NCI-H2196 treated with DMSO at 0.1 percent for 48 hours (cell line): ENCODE data around the gene TRIM74.
"Not testable (repeated sequence)": the region's sequence is repeated elsewhere in the genome, so short reads cannot be mapped to it uniquely, and the experiment has no call there.

Experiments
- DNase-seq: peaks from one replicate; lab custom pipeline; 2025; ENCODE audit not compliant: unreplicated experiment; lab: John Stamatoyannopoulos, UW

TRIM74 gene

DNA sequence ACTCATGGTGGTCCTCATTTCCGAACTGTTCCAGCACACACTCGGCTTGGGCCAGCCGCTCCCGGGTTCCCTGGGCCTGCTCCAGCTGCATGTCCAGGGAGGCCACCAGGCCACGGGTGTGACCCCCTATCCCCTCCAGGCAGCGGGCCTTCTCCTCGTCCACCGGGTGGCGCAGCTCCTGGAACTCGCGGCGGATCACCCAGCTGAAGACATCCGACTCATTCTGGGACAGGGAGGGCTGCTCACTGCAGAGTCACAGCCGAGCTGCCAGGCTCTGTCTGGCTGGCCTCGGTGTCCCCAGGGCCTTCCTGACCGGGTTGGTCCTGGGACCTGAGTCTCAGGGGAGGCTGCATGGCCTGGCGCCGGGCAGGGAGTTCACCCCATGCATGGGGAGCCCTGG, 9.2 kb downstream of the TRIM74 start:
- not testable (repeated sequence) for DNase-seq

DNA sequence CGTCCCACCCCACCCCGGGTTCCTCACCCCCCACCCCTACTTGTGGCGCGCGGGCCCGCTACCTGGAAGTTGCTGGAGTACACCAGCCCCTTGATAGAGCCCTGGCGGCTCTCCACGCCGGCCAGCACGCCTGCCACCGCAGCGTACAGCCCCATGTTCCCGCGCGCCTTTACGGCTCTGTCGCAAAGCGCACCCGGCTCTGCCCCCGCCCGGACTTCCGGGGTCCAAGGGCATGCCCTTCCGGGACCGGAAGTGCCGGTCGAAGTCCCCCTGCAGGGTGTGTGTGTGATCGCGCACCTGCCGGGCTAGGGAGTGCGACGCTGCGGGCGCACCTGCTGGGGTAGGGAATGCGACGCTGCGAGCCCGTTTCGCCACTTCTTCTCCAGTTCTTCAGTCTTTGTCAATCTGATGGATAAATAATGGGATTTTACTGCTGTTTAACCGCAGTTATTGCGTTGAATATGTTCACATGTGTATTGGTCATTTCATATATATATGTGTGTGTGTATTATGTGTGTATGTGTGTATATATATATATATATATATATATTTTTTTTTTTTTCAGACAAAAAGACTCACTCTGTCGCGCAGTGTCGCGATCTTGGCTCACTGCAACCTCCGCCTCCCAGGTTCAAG, 14.6 kb downstream of the TRIM74 start:
- not testable (repeated sequence) for DNase-seq

DNA sequence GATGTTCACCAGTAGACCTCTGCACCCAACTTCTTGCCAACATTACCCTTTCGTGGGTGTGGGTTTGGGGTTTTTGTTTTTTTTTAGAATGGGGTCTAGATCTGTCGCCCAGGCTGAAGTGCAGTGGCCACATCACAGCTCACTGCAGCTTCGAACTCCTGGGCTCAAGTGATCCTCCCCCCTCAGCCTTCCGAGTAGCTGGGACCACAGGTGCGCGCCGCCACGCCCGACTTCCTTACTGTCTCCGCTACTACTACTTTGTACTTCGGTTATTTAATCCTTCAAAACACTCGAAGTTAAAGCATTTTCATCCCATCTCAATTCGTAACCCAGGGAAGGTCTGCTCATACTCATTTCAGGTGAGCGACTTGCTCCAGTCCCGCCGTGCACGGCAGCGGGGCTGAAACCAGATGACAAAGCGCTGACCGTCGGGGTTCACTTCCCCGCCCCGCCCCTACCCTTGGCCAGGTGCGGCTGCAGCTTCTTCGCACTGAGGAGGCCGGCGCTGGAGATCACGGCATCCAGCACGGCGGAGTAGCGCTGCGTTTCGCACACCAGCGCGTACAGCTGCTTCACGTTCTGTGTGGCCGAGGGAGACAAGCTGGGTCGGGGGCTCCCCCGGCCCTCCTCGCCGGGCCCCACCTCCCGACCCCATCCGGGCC, 15.2 kb downstream of the TRIM74 start:
- not testable (repeated sequence) for DNase-seq

DNA sequence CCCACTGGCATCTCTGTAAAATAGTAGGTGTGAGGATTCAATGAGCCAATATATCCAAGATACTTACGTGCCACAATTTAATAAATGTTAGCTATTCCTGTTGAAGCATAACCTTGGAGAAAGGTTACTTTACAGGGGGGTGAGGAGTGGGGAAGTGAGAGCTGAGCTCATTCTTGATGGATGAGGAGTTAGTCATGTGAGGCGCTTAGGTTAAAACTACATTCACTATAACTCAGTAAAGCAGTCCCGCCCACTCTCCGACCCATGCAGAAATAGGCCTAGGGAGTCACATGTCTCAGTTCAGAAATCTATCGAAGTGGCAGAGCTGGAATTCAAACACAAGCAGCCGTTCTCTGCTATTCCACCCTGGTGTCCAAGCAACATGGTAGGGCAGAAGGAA, 18.8 kb downstream of the TRIM74 start:
- not testable (repeated sequence) for DNase-seq

DNA sequence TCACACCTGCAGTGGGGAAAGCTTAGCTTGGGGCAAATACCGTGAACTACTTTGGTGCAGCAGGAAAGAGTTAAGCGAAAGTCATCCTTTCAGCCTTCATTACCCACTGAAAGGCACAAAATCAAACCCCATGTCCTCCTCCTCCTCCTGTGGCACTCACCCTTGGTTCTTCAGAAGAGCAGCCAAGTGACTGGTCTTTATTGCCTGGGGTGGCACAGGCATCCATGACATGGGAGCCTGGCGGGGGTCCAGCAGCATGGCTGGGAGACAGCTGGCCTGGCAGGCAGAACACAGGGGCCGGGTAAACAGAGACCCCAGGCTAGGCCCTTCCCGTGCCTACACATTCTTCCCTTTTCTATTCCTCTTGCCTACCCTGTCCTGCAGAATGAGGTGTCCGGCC, 19.6 kb downstream of the TRIM74 start:
- not testable (repeated sequence) for DNase-seq

DNA sequence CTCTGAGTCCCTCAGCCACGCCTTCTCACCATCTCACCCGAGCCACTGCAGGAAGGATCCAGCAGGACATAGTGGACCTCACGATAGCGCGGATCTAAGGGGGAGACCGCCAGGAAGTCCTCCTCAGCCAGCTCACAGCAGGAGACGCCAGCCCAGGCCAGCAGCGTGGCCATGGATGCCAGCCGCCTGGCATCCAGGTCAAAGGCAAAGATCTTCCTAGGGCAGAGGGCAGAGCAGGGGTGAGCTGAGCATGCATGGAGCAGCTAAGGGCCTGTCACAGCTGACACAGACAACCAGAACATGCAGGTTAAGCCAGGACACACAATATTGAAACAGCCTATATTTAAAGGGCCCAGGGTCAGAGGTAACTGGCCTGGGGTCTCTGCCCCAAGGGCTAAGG, 20.0 kb downstream of the TRIM74 start:
- not testable (repeated sequence) for DNase-seq

DNA sequence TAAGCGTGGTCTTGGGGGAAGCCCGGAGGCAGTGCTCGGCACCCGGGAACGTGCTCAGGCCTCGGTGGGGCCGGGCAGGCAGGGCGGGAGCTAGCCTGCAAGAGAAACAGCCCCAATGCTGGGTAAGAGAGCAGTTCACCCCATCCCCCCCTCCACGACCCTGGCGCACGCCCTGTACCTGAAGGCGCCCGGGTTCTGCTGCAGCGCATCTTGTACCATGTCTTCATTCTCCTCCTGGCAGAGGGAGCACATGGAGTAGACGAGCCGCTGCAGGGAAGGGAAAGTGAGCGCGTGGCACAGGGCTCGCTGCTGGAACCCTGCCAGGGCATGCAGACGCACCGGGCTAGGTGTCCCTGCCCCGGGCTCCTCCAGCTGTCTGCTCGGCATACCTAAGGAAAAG, 20.6 kb downstream of the TRIM74 start:
- not testable (repeated sequence) for DNase-seq

DNA sequence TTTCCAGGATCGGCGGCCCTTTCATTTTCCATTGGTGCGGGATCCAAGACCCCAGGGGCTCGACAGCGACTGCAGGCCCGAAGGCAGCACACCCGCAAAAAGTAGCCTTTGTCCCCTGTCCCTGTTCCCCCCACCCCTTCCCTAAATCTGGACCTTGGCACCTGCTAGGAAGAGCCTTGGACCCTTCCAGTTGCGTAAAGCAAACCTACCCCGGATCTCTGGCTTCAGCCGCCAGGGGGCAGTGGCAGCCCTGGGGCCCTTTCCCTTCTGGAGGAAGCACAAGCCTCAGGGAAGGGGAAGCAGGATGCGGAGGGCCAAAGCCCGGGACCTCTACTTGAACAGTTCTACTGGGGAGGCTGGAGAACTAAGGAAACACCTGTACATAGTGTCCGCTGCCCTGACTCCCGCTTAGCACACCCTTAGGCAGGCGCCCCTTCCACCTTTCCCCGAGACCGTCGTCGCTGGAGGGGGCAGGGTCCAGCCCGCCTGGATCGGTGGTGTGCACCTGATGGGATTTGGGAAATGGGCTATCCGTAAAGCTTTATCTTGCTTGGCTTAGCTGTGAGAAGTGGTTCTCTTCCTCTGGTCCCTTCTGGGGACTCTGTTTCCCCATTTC, 23.0 kb downstream of the TRIM74 start:
- not testable (repeated sequence) for DNase-seq

DNA sequence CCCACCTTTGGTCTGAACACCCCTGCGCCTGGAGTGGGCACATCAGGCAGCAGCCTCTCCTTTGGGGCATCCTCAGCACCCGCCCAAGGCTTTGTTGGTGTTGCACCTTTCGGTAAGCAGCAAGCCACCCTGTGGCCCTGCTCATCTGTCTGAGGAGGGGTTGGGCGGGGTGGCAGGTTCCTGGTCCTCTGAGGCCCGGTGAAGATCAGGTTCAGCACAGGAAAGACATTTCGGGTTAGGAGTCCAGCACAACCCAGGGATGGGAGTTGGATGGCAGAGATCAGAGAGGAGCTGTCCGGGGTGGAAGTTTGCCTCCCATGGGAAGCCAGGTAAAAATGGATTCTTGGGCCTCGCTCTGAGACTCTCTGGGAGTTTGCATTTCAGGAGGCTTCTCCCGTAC, 23.7 kb downstream of the TRIM74 start:
- not testable (repeated sequence) for DNase-seq

DNA sequence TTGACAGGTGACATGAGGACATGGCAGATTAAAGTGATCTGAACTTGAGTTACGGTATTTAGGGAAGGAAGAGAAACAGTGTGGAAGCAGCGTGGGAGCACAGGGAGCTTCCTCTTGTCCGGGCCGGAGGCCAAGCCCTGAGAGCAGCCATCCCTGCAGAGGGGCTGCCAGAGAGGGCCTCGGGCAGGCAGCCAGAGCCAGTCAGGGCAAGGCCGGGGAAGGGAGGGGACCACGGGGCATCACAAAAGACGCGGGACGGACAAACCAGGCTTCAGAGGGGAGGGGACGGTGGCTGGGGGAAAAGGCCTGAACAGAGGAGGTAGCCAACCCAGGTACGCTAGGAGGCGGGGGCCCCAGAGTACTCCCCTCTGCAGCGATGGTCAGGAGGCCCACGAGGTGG, 24.3 kb downstream of the TRIM74 start:
- DNase-seq: not testable (repeated sequence)

DNA sequence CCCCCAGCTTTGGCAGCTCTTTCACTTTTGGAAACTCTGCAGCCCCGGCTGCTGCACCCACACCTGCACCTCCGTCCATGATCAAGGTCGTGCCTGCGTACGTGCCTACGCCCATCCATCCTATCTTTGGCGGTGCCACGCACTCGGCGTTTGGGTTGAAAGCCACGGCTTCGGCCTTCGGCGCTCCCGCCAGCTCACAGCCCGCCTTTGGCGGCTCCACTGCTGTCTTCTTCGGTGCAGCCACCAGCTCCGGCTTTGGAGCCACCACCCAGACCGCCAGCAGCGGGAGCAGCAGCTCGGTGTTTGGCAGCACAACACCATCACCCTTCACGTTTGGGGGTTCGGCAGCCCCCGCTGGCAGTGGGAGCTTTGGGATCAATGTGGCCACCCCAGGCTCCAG, 26.3 kb downstream of the TRIM74 start:
- DNase-seq: not testable (repeated sequence)

DNA sequence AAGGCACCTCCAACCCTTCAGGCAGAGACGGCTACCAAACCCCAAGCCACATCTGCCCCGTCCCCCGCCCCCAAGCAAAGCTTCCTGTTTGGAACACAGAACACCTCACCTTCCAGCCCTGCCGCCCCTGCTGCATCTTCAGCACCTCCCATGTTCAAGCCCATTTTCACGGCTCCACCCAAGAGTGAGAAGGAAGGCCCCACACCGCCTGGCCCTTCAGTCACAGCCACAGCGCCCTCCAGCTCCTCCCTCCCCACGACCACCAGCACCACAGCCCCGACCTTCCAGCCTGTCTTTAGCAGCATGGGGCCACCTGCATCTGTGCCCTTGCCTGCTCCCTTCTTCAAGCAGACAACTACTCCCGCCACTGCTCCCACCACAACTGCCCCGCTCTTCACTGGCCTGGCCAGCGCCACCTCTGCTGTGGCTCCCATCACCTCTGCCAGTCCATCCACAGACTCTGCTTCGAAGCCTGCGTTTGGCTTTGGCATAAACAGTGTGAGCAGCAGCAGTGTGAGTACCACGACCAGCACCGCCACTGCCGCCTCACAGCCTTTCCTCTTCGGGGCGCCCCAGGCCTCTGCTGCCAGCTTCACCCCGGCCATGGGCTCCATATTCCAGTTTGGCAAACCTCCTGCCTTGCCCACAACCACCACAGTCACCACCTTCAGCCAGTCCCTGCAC, 27.1 kb downstream of the TRIM74 start:
- DNase-seq: not testable (repeated sequence)

DNA sequence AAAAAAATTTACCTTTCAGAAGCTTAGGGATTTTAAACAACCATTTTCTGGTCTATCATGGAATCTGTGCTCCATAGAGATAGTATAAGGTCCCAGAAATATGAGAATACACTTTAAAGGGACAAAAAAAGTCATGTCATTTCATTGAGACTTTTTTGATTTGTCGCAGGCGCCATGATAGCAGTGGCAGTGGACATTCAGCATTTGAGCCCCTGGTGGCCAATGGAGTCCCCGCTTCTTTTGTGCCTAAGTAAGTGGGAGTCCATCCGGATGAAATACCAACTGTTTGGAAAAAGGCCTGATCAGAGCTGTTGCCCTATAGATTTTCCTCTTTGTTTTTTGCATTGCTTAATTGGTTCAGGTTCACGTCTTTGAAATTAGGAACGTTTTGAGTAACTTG, 41.0 kb downstream of the TRIM74 start:
- DNase-seq: not testable (repeated sequence)

DNA sequence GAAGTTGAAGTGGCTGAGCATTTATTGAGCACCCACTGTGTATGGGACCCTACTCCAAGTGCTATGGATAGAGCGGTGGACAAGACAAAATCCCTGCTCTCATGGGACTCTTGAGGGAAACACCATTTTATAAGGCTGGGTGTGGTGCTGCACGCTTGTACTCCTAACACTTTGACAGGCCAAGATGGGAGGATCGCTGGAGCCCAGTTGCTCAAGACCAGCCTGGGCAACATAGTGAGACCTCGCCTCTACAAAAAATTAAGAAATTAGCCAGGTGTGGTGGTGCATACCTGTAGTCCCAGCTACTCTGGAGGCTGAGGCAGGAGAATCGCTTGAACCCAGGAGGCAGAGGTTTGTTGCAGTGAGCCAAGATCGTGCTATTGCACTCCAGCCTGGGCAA, 41.5 kb downstream of the TRIM74 start:
- DNase-seq: not testable (repeated sequence)

DNA sequence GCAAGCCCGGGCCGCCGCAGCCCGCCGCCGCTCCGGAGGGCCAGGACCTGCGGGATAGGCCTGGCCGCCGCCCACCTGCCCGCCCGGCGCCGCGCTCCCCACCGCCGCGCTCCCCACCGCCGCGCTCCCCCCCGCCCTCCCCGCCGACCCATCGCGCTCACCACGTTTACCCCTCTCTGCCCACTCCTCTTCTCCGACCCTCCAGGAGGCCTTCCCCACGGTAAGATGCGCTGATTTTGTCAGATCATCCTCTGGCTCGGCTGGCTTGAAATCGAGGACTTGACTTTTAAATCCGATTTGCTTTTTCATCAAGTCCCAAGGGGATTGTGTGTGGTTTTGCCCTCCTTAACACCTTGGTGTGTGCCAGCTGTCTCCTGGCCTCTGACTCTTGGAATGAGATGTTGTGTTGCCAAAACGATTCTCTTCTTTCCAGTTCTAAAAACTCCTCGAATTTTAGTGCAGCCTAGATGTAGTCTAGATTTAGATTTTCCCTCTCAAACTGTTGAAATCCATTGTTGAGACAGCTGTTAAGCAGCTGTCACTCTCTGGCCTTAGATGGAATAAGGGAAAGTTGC, 43.6 kb downstream of the TRIM74 start:
- no peak for DNase-seq

DNA sequence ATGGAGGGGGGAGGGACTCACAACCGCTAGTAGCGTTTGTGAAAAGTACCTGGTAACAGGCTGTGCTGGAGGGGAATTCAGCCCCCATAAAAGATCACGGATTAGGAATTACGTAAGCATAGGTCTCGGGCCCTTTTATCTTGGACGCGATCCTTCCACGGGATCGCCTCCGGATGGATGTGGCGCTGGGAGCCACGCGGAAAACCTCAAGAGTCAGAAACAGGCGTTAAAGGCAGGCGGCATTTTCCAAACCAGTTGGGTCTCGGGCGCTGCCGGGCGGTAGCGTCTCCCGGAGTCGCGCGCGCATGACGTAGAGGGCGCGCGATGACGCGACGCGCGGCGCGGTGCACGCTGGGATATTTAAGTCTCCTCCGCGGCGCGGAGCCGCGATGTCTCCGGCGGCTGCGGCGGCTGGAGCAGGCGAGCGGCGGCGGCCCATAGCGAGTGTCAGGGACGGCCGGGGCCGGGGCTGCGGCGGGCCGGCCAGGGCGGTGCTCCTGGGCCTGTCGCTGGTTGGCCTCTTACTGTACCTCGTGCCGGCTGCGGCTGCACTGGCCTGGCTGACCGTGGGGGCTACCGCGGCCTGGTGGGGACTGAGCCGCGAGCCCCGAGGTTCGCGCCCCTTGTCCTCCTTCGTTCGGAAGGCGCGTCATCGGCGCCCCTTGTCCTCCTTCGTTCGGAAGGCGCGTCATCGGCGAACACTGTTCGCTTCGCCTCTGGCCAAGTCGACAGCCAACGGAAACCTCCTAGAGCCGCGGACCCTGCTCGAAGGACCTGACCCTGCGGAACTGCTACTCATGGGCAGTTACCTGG, 44.3 kb downstream of the TRIM74 start, which contains the start of gene POM121:
POM121 (plus strand) TSS at position 363 of the 813 bp plus-strand sequence; CDS start at position 390, 27 bp downstream.
- peak; percentile 55 for DNase-seq

DNA sequence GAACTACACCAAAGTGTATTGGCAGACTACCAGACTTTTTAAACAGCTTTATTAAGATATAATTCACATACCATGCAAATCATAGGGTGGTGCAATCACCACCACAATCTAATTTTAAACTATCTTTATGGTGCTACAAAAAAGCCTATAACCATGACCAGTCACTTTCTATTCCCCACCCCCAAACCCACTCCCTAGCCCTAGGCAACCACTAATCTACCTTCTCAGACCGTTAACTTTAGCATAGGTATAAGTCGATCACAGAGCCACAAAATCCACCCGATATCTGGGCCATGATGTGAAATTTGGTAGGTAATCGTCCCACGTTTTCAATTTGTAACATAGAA, 44.9 kb downstream of the TRIM74 start:
- DNase-seq: no peak

DNA sequence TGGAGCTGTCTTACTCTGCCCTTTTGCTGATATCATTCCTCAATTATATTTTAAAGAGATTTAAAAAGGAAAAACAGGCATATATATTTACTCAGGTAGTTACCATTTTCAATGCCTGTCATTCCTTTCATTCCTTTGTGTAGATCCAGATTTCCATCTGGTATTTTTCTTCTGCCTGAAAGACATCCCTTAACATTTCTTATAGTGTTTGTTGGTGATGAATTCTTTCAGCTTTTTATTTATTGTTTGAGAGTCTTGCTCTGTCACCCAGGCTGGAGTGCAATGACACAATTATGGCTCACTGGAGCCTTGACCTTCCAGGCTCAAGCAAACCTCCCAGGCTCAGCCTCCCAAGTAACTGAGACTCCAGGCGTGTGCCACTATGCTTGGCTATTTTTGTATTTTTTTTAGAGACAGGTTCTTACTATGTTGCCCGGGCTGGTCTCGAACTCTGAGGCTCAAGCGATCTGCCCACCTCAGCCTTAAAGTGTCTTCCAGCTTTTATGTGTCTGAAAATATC, 50.0 kb downstream of the TRIM74 start:
- DNase-seq: no peak

DNA sequence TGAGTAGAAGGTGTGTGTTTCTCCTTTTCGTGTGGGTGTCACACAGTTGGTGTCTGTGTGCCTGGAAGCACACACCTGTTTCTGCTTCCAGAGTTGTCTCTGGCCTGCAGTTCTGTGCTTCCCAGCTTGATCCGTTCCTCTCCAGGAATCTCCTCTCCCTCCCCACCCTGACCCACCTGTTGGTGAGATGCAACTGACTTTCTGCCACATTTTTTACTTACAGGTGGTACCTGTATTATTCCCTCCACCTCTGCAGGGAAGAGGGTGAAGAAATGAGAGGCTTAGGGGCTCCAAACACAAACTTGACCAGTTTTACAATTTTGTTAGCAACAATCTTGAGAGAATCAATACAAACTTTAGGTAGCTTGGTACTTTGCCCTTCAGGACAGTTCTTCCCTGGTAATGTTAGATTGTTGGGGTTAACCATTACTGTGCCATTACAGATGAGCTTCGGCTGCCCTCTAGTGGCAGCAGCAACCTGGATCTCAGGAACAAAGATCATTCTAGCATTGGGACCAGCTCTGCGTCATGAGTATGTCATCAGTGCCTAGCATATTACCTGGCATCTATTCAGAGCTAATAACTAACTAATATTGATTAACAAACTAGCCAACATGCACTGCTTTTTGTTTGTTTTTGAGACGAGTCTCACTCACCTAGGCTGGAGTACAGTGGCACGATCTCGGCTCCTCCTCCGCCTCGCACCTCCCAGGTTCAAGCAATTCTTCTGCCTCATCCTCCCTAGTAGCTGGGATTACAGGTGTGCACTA, 54.3 kb downstream of the TRIM74 start:
- not testable (repeated sequence) for DNase-seq
